GM12801 (cell line): ENCODE measurements around the gene FBXW9.

Source experiments
- TF ChIP-seq, protein P1 (sequence below): IDR thresholded peaks from one replicate; pipeline ENCODE4 v1.5.1; 2011; ENCODE audit warnings: control low read depth; ENCODE audit not compliant: insufficient read length; ENCODE audit errors: extremely low read depth

FBXW9 gene

DNA sequence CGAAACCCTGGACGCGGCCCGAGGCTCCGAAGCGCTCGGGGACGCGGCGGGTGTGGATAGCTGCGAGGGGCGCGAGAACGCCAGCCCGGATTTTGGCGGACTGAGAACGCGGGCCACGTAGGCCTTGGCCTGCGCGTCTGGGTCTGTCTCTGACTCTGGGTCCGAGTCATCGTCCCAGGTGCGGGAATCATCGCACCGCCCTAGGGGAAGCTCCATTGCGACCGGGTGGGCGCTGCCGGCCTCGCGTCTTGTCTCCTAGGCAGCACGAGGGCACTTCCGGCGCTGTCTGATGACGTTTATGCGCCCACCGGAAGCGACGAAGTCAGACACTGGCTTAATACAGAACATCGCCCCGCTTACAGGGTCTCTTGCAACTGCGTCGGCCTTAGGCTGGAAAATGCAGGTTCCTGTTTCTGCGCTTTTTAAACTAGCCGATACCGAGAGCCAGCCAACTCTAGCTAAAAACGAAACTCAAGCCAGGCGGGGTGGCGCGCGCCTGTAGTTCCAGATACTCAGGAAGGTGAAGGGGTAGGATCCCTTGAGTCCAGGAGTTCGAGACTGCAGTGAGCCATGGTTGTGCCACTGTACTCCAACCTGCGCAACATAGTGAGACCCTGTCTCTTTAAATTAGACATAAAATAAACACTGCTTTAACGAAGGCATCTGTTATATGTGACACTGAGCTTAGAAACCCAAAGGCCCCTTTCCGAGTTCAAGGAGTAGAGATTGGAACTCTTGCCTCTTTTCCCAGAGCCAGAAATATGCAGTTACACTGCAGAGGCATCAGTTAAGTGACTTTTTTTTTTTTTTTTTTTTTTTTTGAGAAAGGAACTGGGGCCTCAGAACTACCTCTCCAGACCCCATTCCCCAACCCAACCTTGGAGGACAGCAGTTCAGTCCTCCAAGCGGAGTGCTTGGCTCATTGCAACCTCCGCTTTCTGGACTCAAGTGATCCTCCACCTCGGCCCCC, at the start of gene FBXW9:
Gene FBXW9, minus strand, starts transcription at position 266 of the 970 bp plus-strand sequence. Its CDS starts 50 bp downstream, at position 216.
- TF ChIP-seq, protein P1, sequence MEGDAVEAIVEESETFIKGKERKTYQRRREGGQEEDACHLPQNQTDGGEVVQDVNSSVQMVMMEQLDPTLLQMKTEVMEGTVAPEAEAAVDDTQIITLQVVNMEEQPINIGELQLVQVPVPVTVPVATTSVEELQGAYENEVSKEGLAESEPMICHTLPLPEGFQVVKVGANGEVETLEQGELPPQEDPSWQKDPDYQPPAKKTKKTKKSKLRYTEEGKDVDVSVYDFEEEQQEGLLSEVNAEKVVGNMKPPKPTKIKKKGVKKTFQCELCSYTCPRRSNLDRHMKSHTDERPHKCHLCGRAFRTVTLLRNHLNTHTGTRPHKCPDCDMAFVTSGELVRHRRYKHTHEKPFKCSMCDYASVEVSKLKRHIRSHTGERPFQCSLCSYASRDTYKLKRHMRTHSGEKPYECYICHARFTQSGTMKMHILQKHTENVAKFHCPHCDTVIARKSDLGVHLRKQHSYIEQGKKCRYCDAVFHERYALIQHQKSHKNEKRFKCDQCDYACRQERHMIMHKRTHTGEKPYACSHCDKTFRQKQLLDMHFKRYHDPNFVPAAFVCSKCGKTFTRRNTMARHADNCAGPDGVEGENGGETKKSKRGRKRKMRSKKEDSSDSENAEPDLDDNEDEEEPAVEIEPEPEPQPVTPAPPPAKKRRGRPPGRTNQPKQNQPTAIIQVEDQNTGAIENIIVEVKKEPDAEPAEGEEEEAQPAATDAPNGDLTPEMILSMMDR, result no peak

DNA sequence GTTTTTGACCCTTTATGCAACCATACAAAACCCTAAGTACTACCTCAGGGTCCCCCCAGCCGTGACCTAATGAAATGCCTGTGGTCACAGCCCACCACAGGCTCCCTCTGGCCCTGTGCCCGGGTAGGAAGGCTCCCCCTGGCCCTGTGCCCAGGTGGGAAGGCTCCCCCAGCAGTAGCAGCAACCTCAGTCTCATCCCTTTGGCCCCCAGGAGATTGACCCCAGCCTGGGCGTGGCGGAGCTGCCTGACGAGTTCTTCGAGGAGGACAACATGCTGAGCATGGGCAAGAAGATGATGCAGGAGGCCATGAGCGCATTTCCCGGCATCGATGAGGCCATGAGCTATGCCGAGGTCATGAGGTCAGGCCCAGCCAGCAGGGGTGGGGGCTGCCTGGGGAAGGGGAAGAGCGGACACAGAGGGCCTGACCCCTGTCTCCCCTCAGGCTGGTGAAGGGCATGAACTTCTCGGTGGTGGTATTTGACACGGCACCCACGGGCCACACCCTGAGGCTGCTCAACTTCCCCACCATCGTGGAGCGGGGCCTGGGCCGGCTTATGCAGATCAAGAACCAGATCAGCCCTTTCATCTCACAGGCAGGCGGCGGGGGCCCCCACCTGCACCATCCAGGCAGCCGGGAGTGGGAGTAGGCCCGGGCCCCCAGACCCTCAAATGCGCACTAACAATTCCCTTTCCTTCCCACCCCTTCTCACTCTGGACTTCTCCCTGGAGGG, 48.9 kb upstream of the FBXW9 start:
- TF ChIP-seq, protein P1, result no peak

DNA sequence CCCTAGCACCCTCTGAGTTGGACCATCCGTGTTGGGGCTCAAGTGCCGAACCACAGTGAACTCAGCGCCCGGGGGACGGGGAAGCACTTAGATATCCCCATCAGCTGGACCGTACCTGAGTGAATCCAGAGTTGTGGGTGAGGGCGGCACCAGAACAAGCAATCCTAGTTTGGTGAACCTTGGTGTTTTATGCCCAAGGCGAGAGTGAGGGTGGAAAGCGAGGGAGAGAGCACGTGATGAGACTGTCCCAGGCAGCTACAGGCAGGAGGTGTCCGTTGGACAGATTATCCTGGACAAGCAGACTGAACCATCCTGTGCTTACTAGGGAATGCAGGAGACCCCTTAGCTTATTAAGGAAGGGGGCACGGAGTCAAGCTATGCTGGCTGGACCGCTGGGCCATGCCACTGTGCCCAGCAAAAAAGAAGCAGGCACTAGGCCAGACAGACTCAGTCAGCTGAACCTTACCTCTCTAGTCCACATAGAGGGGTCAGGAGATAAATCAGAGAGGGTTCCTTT, 41.5 kb upstream of the FBXW9 start:
- TF ChIP-seq, protein P1, result no peak

DNA sequence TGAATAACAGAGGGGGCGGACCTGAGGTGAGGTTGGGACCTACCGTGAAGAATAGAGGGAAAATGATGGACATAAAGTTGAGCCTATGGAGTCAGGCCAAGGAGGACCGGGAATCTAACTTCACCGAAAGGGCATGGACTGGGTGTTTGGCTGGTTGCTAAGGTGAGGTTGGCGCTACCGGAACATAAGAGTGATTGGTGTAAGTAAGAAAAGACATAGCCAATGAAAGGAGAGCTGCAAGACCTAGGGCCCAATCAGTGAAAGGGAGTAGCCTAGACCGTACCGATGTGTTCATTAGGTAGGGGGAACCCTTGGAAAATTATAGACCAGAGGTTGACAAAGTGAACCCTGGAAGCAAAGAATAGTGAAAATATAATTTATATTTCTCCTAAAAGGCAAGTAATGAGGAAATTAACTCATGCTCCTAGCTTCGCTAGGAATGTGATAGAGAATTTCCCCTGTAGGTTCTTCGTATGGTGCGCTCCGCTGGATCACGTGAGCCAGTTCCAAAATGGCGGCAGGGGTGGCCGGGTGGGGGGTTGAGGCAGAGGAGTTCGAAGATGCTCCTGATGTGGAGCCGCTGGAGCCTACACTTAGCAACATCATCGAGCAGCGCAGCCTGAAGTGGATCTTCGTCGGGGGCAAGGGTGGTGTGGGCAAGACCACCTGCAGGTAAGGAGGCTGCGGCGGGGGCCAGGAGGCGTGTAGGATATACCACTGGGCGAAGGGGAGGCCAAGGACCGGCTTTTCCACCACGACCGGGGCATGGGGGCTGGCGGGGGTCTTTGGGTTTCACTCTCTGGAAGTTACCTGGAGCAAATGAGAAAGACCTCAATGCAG, 40.8 kb upstream of the FBXW9 start, which contains the start of gene GET3:
Gene GET3, plus strand, starts transcription at position 503 of the 840 bp plus-strand sequence. Its CDS starts 9 bp downstream, at position 512.
- TF ChIP-seq, protein P1, result no peak

DNA sequence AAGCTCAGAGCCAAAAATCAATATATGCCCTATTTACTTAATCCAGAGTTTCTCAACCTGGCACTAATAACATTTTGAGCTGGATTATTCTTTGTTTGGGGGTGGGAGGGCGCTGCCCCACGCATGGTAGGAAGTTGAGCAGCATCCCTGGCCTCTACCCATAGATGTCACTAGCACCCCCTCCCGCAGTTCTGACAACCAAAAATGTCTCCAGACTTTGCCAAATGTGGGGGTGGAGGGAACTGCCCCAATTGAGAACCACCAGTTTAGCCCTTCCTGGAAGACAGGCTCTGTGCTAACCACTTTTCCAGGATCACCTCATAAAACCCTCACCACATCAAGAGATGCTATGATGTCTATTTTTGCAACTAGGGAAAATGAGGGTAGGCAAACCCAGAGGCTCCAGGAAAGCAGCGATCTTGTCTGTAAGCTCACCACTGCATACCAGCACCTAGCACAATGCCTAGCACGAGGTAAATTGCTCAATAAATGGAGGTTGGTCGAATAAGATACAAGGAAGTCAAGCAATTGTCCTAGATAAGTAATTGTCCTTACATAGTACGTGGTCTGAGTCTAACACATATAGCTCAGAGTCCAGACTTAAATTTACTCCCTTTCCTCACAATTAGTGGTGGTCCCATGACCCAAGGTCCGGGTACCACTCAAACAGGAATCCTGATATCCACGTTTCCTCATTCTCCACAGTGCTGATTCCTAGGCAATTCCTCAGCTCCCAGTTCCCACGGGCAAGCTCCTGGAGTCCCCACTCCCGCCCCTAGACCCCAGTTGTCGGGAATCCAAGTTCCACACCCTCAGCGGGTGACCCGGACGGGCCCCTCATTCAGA, 37.2 kb upstream of the FBXW9 start:
- TF ChIP-seq, protein P1, result no peak

DNA sequence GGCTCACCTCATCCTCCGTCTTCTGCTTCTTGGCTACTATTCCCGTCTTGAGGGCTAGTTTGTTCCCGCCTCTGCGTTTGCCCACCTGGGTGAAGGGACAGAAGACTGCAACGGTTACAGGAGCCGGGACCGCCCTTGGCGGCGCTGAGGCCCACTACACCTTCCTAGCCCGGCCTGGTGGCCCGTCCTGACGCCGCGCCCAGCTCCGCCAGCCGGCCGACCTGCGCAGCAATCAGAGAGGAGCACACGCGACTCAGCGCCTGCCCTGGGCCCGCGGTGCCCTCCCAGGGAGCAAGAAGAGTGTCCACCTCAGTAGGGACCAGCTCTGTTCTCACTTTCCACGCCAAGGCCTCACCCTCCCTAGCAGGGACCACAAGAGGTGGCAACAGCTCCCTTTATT, 34.9 kb upstream of the FBXW9 start:
- TF ChIP-seq, protein P1, result no peak
